HCT116 (cell line): ENCODE results near the gene BCKDK.
A peak's percentile ranks its signal among the peaks of the same experiment; 100 is the strongest.

Experiments used
- CBX3 ChIP-seq: IDR thresholded peaks from 2 replicates; pipeline ENCODE4 v1.6.1; 2012; ENCODE audit warnings: low read depth
- CTCF ChIP-seq, 3 experiments: fragments of 200-600 bp in 1 of 3; sonication (generic) in 1 of 3; IDR thresholded peaks in 2 of 3; conservative IDR thresholded peaks in 1 of 3; 2 replicates each; pipeline ENCODE4 v1.5.1; 2012 to 2017; ENCODE audit warnings: low read depth in 2 of 3, low read length in 2 of 3, antibody characterized with exemption in 1 of 3, borderline replicate concordance in 1 of 3, control low read depth in 1 of 3, mild to moderate bottlenecking in 1 of 3, mixed read lengths in 1 of 3, mixed run types in 1 of 3, moderate library complexity in 1 of 3; ENCODE audit not compliant: insufficient read depth in 1 of 3
- EZH2 ChIP-seq: fragments of 200-600 bp; sonication (generic); IDR thresholded peaks from 2 replicates; pipeline ENCODE4 v1.6.1; 2017; ENCODE audit warnings: antibody characterized with exemption, mixed run types
- EZH2phosphoT487 ChIP-seq: fragments of 200-600 bp; IDR thresholded peaks from 2 replicates; pipeline ENCODE4 v1.6.1; 2018; ENCODE audit warnings: antibody characterized with exemption, borderline replicate concordance
- POLR2A ChIP-seq: IDR thresholded peaks from 2 replicates; pipeline ENCODE4 v1.7.0; 2011; ENCODE audit warnings: borderline replicate concordance; ENCODE audit not compliant: insufficient read depth, insufficient read length; ENCODE audit errors: extremely low read depth
- RAD21 ChIP-seq: IDR thresholded peaks from 2 replicates; pipeline ENCODE4 v1.6.1; 2012; ENCODE audit warnings: low read depth, mild to moderate bottlenecking
- REST ChIP-seq: IDR thresholded peaks from 2 replicates; pipeline ENCODE4 v1.6.1; 2012; ENCODE audit warnings: low read depth
- SP1 ChIP-seq: IDR thresholded peaks from 2 replicates; pipeline ENCODE4 v1.6.1; 2012; ENCODE audit warnings: low read depth

GRCh38 chr16:31138621-31139578 lies 30.7 kb downstream of the BCKDK start:
- no peak for TF ChIP-seq REST
- TF ChIP-seq SP1 = no peak
- no peak for TF ChIP-seq EZH2phosphoT487
- TF ChIP-seq CTCF (IDR thresholded peaks at IDR 0.05 in 2 of 3, conservative IDR thresholded peaks at IDR 0.05 in 1 of 3; ENCODE audit: borderline replicate concordance in 1 of 3, insufficient read depth in 1 of 3, low read depth in 2 of 3, low read length in 2 of 3) = no peak
- TF ChIP-seq POLR2A = peak; percentile 50
- no peak for TF ChIP-seq CBX3
- no peak for TF ChIP-seq RAD21
- no peak for TF ChIP-seq EZH2
